22Rv1 (cell line): ENCODE measurements around the gene ANTXR1.

ENCODE experiments used
- CTCF ChIP-seq: fragments of 450-650 bp; IDR thresholded peaks from 2 replicates; pipeline ENCODE4 v1.5.1; 2017; ENCODE audit warnings: mild to moderate bottlenecking
- ZFX ChIP-seq: fragments of 450-650 bp; IDR thresholded peaks from 2 replicates; pipeline ENCODE4 v1.6.1; 2017; ENCODE audit warnings: antibody characterized with exemption, borderline replicate concordance

DNA sequence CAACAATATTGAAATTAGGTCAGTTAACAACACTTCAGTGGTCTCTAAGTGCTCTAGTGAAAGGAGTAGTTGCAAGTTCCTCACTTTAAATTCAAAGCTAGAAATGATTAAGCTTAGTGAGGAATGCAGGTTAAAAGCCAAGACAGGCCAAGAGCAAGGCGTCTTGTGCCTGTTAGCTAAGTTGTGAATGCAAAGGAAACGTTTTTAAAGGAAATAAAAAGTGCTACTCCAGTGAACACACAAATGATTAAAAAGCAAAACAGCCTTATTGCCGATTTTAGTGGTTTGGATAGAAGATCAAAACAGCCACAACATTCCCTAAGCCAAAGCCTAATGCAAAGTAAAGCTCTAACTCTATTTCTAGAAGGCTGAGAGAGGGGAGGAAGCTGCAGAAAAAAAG, 44.7 kb downstream of the ANTXR1 start:
- TF ChIP-seq CTCF (no peak), ZFX (no peak)
